Suppressor macrophage treated with lipopolysaccharide for 4 hours (primary cell): ENCODE data around the gene TNFRSF6B.
"Not testable (repeated sequence)": the region's sequence is repeated elsewhere in the genome, so short reads cannot be mapped to it uniquely, and the experiment has no call there.

Experiments used
- DNase-seq: peaks from one replicate; pipeline ENCODE4 v3.0.0-alpha.2; 2020

TNFRSF6B gene

GRCh38 chr20:63711085-63711645, 14.7 kb downstream of the TNFRSF6B start:
- DNase-seq: no peak

GRCh38 chr20:63712191-63712590, 15.7 kb downstream of the TNFRSF6B start:
- DNase-seq: no peak

GRCh38 chr20:63714858-63715257, 18.4 kb downstream of the TNFRSF6B start:
- DNase-seq: no peak

GRCh38 chr20:63718996-63719395, 22.5 kb downstream of the TNFRSF6B start:
- DNase-seq: no peak

GRCh38 chr20:63722967-63723622, 26.6 kb downstream of the TNFRSF6B start:
- not testable (repeated sequence) for DNase-seq

- DNase-seq: not testable (repeated sequence)
Measured at GRCh38 chr20:63730189-63730733, 33.8 kb downstream of the TNFRSF6B start.

GRCh38 chr20:63731410-63731809, 35.0 kb downstream of the TNFRSF6B start:
- no peak for DNase-seq

- DNase-seq: no peak
Measured at GRCh38 chr20:63732118-63733095, 36.0 kb downstream of the TNFRSF6B start.

- DNase-seq: no peak
Measured at GRCh38 chr20:63733117-63733516, 36.7 kb downstream of the TNFRSF6B start.

- DNase-seq: no peak
Measured at GRCh38 chr20:63733579-63734081, 37.2 kb downstream of the TNFRSF6B start.

- no peak for DNase-seq
Measured at GRCh38 chr20:63734111-63734945, 37.9 kb downstream of the TNFRSF6B start.

GRCh38 chr20:63734946-63735858, 38.8 kb downstream of the TNFRSF6B start:
- DNase-seq: no peak

- DNase-seq: no peak
Measured at GRCh38 chr20:63735859-63736718, 39.6 kb downstream of the TNFRSF6B start, which contains the start of gene LIME1. Gene LIME1, plus strand, starts transcription at chr20:63736664. Its CDS starts 886 bp downstream, at chr20:63737550.

GRCh38 chr20:63736893-63737694, 40.6 kb downstream of the TNFRSF6B start:
- DNase-seq: no peak

GRCh38 chr20:63737695-63737944, 41.2 kb downstream of the TNFRSF6B start:
- no peak for DNase-seq

GRCh38 chr20:63737945-63738686, 41.7 kb downstream of the TNFRSF6B start:
- no peak for DNase-seq

GRCh38 chr20:63738687-63739129, 42.3 kb downstream of the TNFRSF6B start:
- DNase-seq: peak; percentile 30
